ENCODE results near the gene ERMAP. TPM values are rescaled to one million over a fixed set of nuclear protein-coding genes. Genes with fewer than 3 reads are reported as not detected.
"Not testable (repeated sequence)": the region's sequence is repeated elsewhere in the genome, so short reads cannot be mapped to it uniquely, and the experiment has no call there.

Gene ERMAP
- total and polyA plus RNA-seq, 8 donors, result 13.8 to 31.6 (median 29.0) TPM

GRCh38 chr1:42849944-42850343 lies 33.0 kb downstream of the ERMAP start:
- H3K4me3 ChIP-seq, result no peak overlapping the region
- DNase-seq (no peak), ATAC-seq (no peak)
- peaks cover 0 to 23% of the 10 kb centered on the region in 2 donors for H3K36me3 ChIP-seq
- peaks cover 12 to 21% of the 10 kb centered on the region in 2 donors for H3K4me1 ChIP-seq
- intact Hi-C loops (cut with DNase I), result no loop called here
- no peaks in the 10 kb centered on the region for H3K9me3 ChIP-seq
- H3K27me3 ChIP-seq, result no peaks in the 10 kb centered on the region
- no peak for TF ChIP-seq CTCF (IDR thresholded peaks at IDR 0.05)
- no peak overlapping the region for H3K27ac ChIP-seq

GRCh38 chr1:42851420-42851819 lies 34.5 kb downstream of the ERMAP start:
- no peak for DNase-seq
- Histone ChIP-seq H3K9me3 (peaks cover 0 to under 1% of the 10 kb centered on the region in 2 donors), H3K4me1 (peaks cover 11 to 12% of the 10 kb centered on the region in 2 donors), H3K4me3 (no peak overlapping the region), H3K27ac (no peak overlapping the region), H3K27me3 (no peaks in the 10 kb centered on the region), H3K36me3 (peaks cover 0 to 23% of the 10 kb centered on the region in 2 donors)
- intact Hi-C loops (cut with DNase I), result no loop called here
- TF ChIP-seq CTCF (IDR thresholded peaks at IDR 0.05), result no peak
- ATAC-seq, result no peak

- DNase-seq (no peak), ATAC-seq (no peak)
- Histone ChIP-seq H3K36me3 (peaks cover 0 to 23% of the 10 kb centered on the region in 2 donors), H3K4me1 (peaks cover 8 to 11% of the 10 kb centered on the region in 2 donors), H3K9me3 (peaks cover 0 to 3% of the 10 kb centered on the region in 2 donors), H3K27me3 (no peaks in the 10 kb centered on the region), H3K27ac (no peak overlapping the region), H3K4me3 (no peak overlapping the region)
- no peak for TF ChIP-seq CTCF (IDR thresholded peaks at IDR 0.05)
- intact Hi-C loops (cut with DNase I), result no loop called here
Observed at GRCh38 chr1:42851960-42852607, 35.2 kb downstream of the ERMAP start.

DNA sequence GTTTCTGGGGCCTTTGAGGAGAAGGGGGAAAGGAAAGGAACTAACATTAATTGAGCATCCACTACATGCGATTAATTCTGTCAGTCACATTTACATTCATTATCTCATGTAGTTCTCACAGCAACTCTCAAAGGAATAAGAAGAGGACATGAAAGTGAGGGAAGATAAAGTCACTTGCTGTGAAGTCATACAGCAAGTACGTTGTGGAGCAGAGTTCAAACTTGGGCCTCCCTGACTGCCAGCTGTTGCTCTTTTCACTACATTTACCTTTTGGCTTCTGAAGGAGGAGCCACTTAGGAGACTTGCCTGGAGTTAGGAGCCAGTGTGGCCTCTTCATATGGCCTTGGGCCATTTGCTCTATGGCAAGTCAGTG lies 35.7 kb downstream of the ERMAP start:
- H3K4me3 ChIP-seq, result no peak overlapping the region
- no peak for ATAC-seq
- no peaks in the 10 kb centered on the region for H3K27me3 ChIP-seq
- no peak for DNase-seq
- peaks cover 3 to 6% of the 10 kb centered on the region in 2 donors for H3K4me1 ChIP-seq
- peaks cover 0 to 3% of the 10 kb centered on the region in 2 donors for H3K9me3 ChIP-seq
- no peak overlapping the region for H3K27ac ChIP-seq
- H3K36me3 ChIP-seq, result peaks cover 0 to 23% of the 10 kb centered on the region in 2 donors
- intact Hi-C loops (cut with DNase I), result no loop called here
- no peak for TF ChIP-seq CTCF (IDR thresholded peaks at IDR 0.05)

DNA sequence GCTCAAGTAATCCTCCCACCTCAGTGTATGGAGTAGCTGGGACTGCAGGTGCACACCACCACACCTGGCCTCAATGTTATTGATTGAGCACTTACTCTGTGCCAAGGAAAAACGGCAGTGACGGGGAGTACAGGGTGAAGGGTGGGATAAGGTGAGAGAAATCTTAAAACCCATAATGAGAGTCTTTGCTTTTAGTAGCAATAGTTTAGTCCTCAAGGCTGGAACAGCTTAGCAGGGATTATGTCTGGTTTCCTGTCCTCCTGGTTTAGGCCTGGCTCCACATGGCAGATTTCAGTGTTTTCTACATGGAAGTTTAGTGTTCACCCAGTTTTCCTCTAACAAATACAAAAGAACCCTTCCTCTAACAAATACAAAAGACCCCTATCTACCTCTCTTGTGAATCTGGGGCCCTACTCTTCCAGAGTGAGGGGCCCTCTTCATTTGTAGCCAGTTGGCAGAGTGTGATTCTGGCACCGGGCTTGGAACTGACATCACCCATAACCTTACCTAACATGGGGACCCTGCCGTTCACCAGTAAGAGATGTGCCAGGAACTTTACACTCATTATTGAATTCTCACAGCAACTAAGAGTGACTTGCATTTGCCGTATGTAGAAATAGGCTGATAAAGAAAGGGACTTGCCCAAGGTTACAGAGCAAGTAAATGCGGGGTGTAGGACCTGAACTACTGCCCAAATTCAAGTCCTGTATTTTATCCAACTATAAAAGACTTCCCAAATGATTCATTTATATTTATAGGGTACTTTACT lies 36.4 kb downstream of the ERMAP start:
- ATAC-seq (no peak), DNase-seq (no peak)
- H3K36me3 ChIP-seq, result peaks cover 0 to 23% of the 10 kb centered on the region in 2 donors
- no peak overlapping the region for H3K4me3 ChIP-seq
- peaks cover 0 to 3% of the 10 kb centered on the region in 2 donors for H3K9me3 ChIP-seq
- intact Hi-C loops (cut with DNase I), result no loop called here
- no peak for TF ChIP-seq CTCF (IDR thresholded peaks at IDR 0.05)
- no peak overlapping the region for H3K27ac ChIP-seq
- no peaks in the 10 kb centered on the region for H3K27me3 ChIP-seq
- H3K4me1 ChIP-seq, result no peaks in the 10 kb centered on the region

DNA sequence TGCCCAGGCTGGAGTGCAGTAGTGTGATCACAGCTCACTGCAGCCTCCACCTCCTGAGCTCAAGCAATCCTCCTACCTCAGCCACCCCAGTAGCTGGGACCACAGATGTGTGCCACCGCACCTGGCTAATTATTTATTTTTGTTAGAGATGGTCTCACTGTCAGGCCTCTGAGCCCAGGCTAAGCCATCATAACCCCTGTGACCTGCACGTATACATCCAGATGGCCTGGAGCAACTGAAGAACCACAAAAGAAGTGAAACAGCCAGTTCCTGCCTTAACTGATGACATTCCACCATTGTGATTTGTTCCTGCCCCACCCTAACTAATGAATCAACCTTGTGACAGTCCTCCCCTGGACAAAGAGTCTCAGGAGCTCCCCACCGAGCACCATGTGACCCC lies 39.6 kb downstream of the ERMAP start:
- H3K27me3 ChIP-seq; DNase-seq; H3K27ac ChIP-seq; H3K4me1 ChIP-seq; H3K9me3 ChIP-seq; H3K36me3 ChIP-seq; H3K4me3 ChIP-seq; ATAC-seq; intact Hi-C loops (cut with DNase I): not testable (repeated sequence)

DNA sequence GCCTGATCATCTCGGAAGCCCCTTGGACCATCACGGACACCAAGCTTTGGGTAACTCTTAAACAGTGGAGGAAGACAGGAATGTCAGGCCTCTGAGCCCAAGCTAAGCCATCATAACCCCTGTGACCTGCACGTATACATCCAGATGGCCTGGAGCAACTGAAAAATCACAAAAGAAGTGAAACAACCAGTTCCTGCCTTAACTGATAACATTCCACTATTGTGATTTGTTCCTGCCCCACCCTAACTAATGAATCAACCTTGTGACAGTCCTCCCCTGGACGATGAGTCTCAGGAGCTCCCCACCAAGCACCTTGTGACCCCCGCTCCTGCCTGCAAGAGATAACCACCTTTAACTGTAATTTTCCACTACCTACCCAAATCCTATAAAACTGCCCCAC lies 42.4 kb downstream of the ERMAP start:
- ATAC-seq; H3K27ac ChIP-seq; intact Hi-C loops (cut with DNase I); DNase-seq; H3K9me3 ChIP-seq; H3K36me3 ChIP-seq; H3K4me3 ChIP-seq; H3K4me1 ChIP-seq; H3K27me3 ChIP-seq: not testable (repeated sequence)
